ENCODE measurements around the gene GNRH2.
"Not testable (repeated sequence)": the region's sequence is repeated elsewhere in the genome, so short reads cannot be mapped to it uniquely, and the experiment has no call there.

DNA sequence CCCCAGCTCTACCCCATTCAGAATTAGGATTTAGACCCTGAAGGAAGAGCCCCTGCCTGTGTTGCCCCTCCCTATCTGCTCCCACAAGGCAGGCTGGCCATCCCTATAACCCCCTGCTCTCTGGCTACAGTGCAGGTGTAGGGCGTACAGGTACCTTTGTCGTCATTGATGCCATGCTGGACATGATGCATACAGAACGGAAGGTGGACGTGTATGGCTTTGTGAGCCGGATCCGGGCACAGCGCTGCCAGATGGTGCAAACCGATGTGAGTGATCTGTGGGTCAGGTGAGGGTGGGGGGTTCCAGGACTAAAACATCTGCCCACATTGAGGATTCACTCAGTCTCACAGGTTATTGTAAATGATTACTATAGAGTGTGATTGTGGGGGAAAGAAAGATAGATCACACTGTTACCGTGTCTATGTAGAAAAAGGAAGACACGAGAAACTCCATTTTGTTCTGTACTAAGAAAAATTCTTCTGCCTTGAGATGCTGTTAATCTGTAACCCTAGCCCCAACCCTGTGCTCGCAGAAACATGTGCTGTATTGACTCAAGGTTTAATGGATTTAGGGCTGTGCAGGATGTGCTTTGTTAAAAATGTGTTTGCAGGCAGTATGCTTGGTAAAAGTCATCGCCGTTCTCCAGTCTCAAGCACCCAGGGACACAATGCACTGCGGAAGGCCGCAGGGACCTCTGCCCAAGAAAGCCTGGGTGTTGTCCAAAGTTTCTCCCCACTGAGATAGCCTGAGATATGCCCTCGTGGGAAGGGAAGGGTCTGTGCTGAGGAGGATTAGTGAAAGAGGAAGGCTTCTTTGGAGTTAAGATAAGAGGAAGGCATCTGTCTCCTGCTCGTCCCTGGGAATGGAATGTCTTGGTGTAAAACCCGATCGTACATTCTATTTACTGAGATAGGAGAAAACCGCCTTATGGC is 20.6 kb upstream of the GNRH2 start:
- TF ChIP-seq RAD21 (IDR thresholded peaks at IDR 0.05 in 1 of 2, conservative IDR thresholded peaks at IDR 0.05 in 1 of 2; ENCODE audit: low read depth in 2 of 2, low read length in 2 of 2); EP300 (IDR thresholded peaks at IDR 0.05; ENCODE audit: borderline replicate concordance in 1 of 2, low read depth in 2 of 2, low read length in 2 of 2); JUND (IDR thresholded peaks at IDR 0.05; ENCODE audit: low read length); EGR1 (IDR thresholded peaks at IDR 0.05; ENCODE audit: borderline replicate concordance, low read depth, low read length); CEBPB (IDR thresholded peaks at IDR 0.05; ENCODE audit: low read depth, low read length): not testable (repeated sequence)
- TF ChIP-seq, protein P1, sequence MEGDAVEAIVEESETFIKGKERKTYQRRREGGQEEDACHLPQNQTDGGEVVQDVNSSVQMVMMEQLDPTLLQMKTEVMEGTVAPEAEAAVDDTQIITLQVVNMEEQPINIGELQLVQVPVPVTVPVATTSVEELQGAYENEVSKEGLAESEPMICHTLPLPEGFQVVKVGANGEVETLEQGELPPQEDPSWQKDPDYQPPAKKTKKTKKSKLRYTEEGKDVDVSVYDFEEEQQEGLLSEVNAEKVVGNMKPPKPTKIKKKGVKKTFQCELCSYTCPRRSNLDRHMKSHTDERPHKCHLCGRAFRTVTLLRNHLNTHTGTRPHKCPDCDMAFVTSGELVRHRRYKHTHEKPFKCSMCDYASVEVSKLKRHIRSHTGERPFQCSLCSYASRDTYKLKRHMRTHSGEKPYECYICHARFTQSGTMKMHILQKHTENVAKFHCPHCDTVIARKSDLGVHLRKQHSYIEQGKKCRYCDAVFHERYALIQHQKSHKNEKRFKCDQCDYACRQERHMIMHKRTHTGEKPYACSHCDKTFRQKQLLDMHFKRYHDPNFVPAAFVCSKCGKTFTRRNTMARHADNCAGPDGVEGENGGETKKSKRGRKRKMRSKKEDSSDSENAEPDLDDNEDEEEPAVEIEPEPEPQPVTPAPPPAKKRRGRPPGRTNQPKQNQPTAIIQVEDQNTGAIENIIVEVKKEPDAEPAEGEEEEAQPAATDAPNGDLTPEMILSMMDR (IDR thresholded peaks at IDR 0.05; ENCODE audit: control extremely low read depth in 1 of 3, insufficient read depth in 1 of 3, low read depth in 1 of 3, low read length in 3 of 3) = not testable (repeated sequence)

Data from H1 (cell line).